ENCODE measurements around the gene MTUS2. TPM values are rescaled to one million over a fixed set of nuclear protein-coding genes. Genes with fewer than 3 reads are reported as not detected.

The MTUS2 gene
- total RNA-seq, 1 donor from 2014 or later = 6.8 TPM

DNA sequence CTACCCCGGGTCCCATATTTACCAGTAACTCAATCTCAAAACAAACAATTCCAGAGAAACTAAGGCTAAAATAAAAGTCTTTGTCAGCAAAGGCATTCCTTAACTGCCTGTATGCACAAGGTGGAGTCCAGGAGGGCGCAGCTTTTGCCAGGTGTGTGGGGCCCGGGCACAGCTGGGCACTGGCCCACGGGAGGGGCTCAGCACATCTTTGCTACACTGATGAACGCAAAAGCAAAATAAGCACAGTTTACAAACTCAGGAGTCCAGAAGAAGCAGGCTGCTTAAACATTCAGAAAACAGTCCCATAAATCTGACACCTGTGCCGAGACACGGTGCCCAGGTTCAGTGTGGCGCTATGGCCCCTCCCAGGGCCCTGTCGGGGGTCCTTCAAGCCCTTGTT is 704.5 kb downstream of the MTUS2 start:
- peaks cover 6% of the 10 kb centered on the region for H3K36me3 Mint-ChIP-seq (ENCODE audit: unreplicated experiment)
- H3K4me1 Mint-ChIP-seq (ENCODE audit: low read depth, unreplicated experiment) = peaks cover 4% of the 10 kb centered on the region
- H3K27ac Mint-ChIP-seq (ENCODE audit: unreplicated experiment) = no peak overlapping the region
- peaks cover 3% of the 10 kb centered on the region for H3K27me3 Mint-ChIP-seq (ENCODE audit: unreplicated experiment)
- no peak overlapping the region for H3K4me3 Mint-ChIP-seq (ENCODE audit: unreplicated experiment)
- no peak for TF ChIP-seq CTCF (IDR thresholded peaks at IDR 0.05; ENCODE audit: partially characterized antibody, unreplicated experiment)
- peaks cover 2% of the 10 kb centered on the region for H3K9me3 Mint-ChIP-seq (ENCODE audit: unreplicated experiment)
- no peak for DNase-seq

GRCh38 chr13:29525757-29526156 is 705.6 kb downstream of the MTUS2 start:
- Mint-ChIP-seq H3K27ac (ENCODE audit: unreplicated experiment) (no peak overlapping the region), H3K27me3 (ENCODE audit: unreplicated experiment) (no peaks in the 10 kb centered on the region), H3K4me1 (ENCODE audit: low read depth, unreplicated experiment) (peaks cover 4% of the 10 kb centered on the region), H3K36me3 (ENCODE audit: unreplicated experiment) (peaks cover 10% of the 10 kb centered on the region), H3K4me3 (ENCODE audit: unreplicated experiment) (no peak overlapping the region), H3K9me3 (ENCODE audit: unreplicated experiment) (no peaks in the 10 kb centered on the region)
- DNase-seq = no peak
- no peak for TF ChIP-seq CTCF (IDR thresholded peaks at IDR 0.05; ENCODE audit: partially characterized antibody, unreplicated experiment)

DNA sequence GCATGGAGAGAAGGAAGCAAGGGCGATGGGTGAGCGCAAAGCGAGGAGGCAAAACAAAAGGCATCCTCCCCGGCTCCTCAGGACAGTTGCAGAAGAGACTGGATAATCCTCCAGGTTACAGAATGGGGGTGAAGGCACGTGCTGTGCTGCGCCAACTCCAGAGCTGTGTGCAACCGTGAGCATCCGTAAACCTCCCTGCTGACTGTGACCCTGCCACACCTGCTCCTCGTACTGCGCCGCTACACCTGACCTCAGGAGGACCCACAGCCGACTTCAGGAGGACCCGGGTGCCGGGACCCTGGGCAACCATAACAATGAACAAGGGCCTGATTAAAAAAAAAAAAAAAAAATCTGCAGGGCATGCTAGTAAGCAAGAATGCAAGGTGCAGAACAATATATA is 706.6 kb downstream of the MTUS2 start:
- H3K27ac Mint-ChIP-seq (ENCODE audit: unreplicated experiment) = no peak overlapping the region
- no peaks in the 10 kb centered on the region for H3K27me3 Mint-ChIP-seq (ENCODE audit: unreplicated experiment)
- peaks cover 10% of the 10 kb centered on the region for H3K36me3 Mint-ChIP-seq (ENCODE audit: unreplicated experiment)
- DNase-seq = no peak
- no peak for TF ChIP-seq CTCF (IDR thresholded peaks at IDR 0.05; ENCODE audit: partially characterized antibody, unreplicated experiment)
- peaks cover 4% of the 10 kb centered on the region for H3K4me1 Mint-ChIP-seq (ENCODE audit: low read depth, unreplicated experiment)
- no peaks in the 10 kb centered on the region for H3K9me3 Mint-ChIP-seq (ENCODE audit: unreplicated experiment)
- H3K4me3 Mint-ChIP-seq (ENCODE audit: unreplicated experiment) = no peak overlapping the region

GRCh38 chr13:29527511-29527910 is 707.4 kb downstream of the MTUS2 start:
- H3K36me3 Mint-ChIP-seq (ENCODE audit: unreplicated experiment) = peaks cover 4% of the 10 kb centered on the region
- H3K9me3 Mint-ChIP-seq (ENCODE audit: unreplicated experiment) = no peaks in the 10 kb centered on the region

GRCh38 chr13:29527916-29528315 is 707.8 kb downstream of the MTUS2 start:
- no peak for DNase-seq
- H3K36me3 Mint-ChIP-seq (ENCODE audit: unreplicated experiment) = peaks cover 4% of the 10 kb centered on the region

More at GRCh38 chr13:29527511-29527910, 707.4 kb downstream of the MTUS2 start:
- Mint-ChIP-seq H3K4me1 (ENCODE audit: low read depth, unreplicated experiment) (peaks cover 4% of the 10 kb centered on the region), H3K4me3 (ENCODE audit: unreplicated experiment) (no peak overlapping the region), H3K27ac (ENCODE audit: unreplicated experiment) (no peak overlapping the region), H3K27me3 (ENCODE audit: unreplicated experiment) (peaks cover 2% of the 10 kb centered on the region)
- TF ChIP-seq CTCF (IDR thresholded peaks at IDR 0.05; ENCODE audit: partially characterized antibody, unreplicated experiment) = no peak
- DNase-seq = no peak

More at GRCh38 chr13:29527916-29528315, 707.8 kb downstream of the MTUS2 start:
- Mint-ChIP-seq H3K4me1 (ENCODE audit: low read depth, unreplicated experiment) (peaks cover 4% of the 10 kb centered on the region), H3K4me3 (ENCODE audit: unreplicated experiment) (no peak overlapping the region), H3K27me3 (ENCODE audit: unreplicated experiment) (peaks cover 2% of the 10 kb centered on the region), H3K27ac (ENCODE audit: unreplicated experiment) (no peak overlapping the region), H3K9me3 (ENCODE audit: unreplicated experiment) (no peaks in the 10 kb centered on the region)
- no peak for TF ChIP-seq CTCF (IDR thresholded peaks at IDR 0.05; ENCODE audit: partially characterized antibody, unreplicated experiment)

All from glutamatergic neuron (in vitro differentiated cells).